OCI-LY7 (cell line): ENCODE results near the gene PRRG2. TPM values are rescaled to one million over a fixed set of nuclear protein-coding genes. Genes with fewer than 3 reads are reported as not detected.

Experiments used
- BruUV-seq: library from RNA; stranded (reverse); fragments of 400-500 nt; replicated peaks from 2 replicates; lab custom pipeline; 2021; lab: Mats Ljungman, UMichigan
- CTCF ChIA-PET: fragments of 300-600 bp; sonication (Branson Sonifier 250); formaldehyde crosslinking; loops from one replicate; lab custom pipeline; 2022; ENCODE audit warnings: antibody characterized with exemption; ENCODE audit not compliant: unreplicated experiment; lab: Charles Lee
- POLR2A ChIA-PET: fragments of 300-600 bp; sonication (Branson Sonifier 250); formaldehyde crosslinking; loops from one replicate; lab custom pipeline; 2022; ENCODE audit warnings: antibody characterized with exemption; lab: Charles Lee
- DNase-seq: peaks from one replicate; pipeline ENCODE4 v3.0.0-alpha.2; 2015; ENCODE audit warnings: low spot score
- H2AFZ ChIP-seq: fragments of 200-600 bp; sonication (generic), shearing (Covaris generic); 2 replicates; pipeline ENCODE4 v1.6.1; 2014; ENCODE audit warnings: mild to moderate bottlenecking, antibody characterized with exemption, low read length, moderate library complexity
- H3K27ac ChIP-seq: fragments of 200-600 bp; sonication (generic); 2 replicates; pipeline ENCODE4 v1.5.1; 2014; ENCODE audit warnings: mixed run types, low read depth, mild to moderate bottlenecking, moderate library complexity, low read length, inconsistent platforms; ENCODE audit not compliant: poor library complexity, severe bottlenecking
- H3K36me3 ChIP-seq: fragments of 200-600 bp; sonication (generic); 2 replicates; pipeline ENCODE4 v1.6.1; 2014; ENCODE audit warnings: mild to moderate bottlenecking, antibody characterized with exemption, low read length, moderate library complexity, mixed read lengths; ENCODE audit not compliant: insufficient read depth
- H3K4me1 ChIP-seq: fragments of 200-600 bp; sonication (generic); 2 replicates; pipeline ENCODE4 v1.5.1; 2014; ENCODE audit warnings: mild to moderate bottlenecking, low read length; ENCODE audit not compliant: insufficient read depth, poor library complexity, severe bottlenecking
- H3K4me2 ChIP-seq: fragments of 200-600 bp; sonication (generic); 2 replicates; pipeline ENCODE4 v1.6.1; 2014; ENCODE audit warnings: mild to moderate bottlenecking, low read length
- H3K4me3 ChIP-seq: fragments of 200-600 bp; sonication (generic); 2 replicates; pipeline ENCODE4 v1.5.1; 2014; ENCODE audit warnings: mild to moderate bottlenecking, low read depth, low read length; ENCODE audit not compliant: poor library complexity, severe bottlenecking
- H3K79me2 ChIP-seq: fragments of 200-600 bp; sonication (generic); 2 replicates; pipeline ENCODE4 v1.6.1; 2016; ENCODE audit warnings: low read depth, mild to moderate bottlenecking, low read length, moderate library complexity, mixed read lengths; ENCODE audit not compliant: insufficient read depth
- H3K9me2 ChIP-seq: fragments of 200-600 bp; sonication (generic); 2 replicates; pipeline ENCODE4 v1.6.1; 2016; ENCODE audit warnings: mild to moderate bottlenecking, low read length, mixed read lengths; ENCODE audit not compliant: insufficient read depth
- H3K9me3 ChIP-seq: fragments of 200-600 bp; sonication (generic); 2 replicates; pipeline ENCODE4 v1.6.1; 2014; ENCODE audit warnings: mild to moderate bottlenecking, mixed run types, low read length, mixed read lengths
- H4K20me1 ChIP-seq: fragments of 200-600 bp; sonication (generic); 2 replicates; pipeline ENCODE4 v1.6.1; 2014; ENCODE audit warnings: mild to moderate bottlenecking, antibody characterized with exemption, low read length, moderate library complexity, mixed read lengths; ENCODE audit not compliant: insufficient read depth
- CTCF ChIP-seq: fragments of 200-600 bp; sonication (generic); conservative IDR thresholded peaks from 2 replicates; pipeline ENCODE4 v1.5.1; 2014; ENCODE audit warnings: mild to moderate bottlenecking, antibody characterized with exemption, low read length, moderate library complexity, mixed read lengths
- EZH2phosphoT487 ChIP-seq: fragments of 200-600 bp; sonication (generic); IDR thresholded peaks from 2 replicates; pipeline ENCODE4 v1.6.1; 2018; ENCODE audit warnings: low read depth, borderline replicate concordance, mild to moderate bottlenecking, mixed run types, antibody characterized with exemption, low read length, moderate library complexity, mixed read lengths
- intact Hi-C: fragments of 100-400 bp; cut with micrococcal nuclease; formaldehyde crosslinking; loops from one replicate; pipeline ENCODE4 v1.10.0; 2022; ENCODE audit not compliant: unreplicated experiment
- total RNA-seq, 2 experiments: library from RNA; depleted of rRNA in 1 of 2; stranded (reverse); fragments of >200 nt in 1 of 2; shearing (Covaris generic) in 1 of 2; gene quantifications; 2 replicates each; pipeline ENCODE4 v1.2.3, GENCODE V29; 2014 to 2022

The PRRG2 gene
- total RNA-seq, 2 experiments from 2014 or later: 2.4 to 2.7 TPM

DNA sequence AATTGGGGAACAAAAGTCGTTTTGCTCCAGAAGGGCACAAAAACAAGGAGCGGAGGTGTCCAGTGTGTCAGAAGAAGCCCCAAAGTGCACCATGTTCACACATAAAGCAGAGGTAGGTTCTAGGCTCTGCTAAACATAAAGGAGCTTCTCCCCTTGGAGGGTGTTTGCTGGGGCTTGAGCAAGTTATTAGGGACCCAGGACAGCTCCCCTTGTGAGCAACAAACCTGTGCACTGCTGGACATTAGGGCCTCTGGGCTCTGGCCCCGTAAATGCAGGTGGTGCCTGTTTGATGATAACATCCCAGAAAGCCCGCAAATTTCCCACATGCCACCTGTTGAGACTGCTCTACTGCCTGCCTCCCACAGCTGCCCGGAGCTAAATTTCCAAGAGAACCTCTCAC, 42.5 kb upstream of the PRRG2 start:
- Histone ChIP-seq H2AFZ (0 out of 2 replicates have a peak overlapping the region, but pooled peaks have one; percentile 74), H3K27ac (peak overlapping the region; percentile 76), H4K20me1 (no peaks in the 10 kb centered on the region), H3K36me3 (no peaks in the 10 kb centered on the region), H3K79me2 (no peaks in the 10 kb centered on the region), H3K9me3 (no peaks in the 10 kb centered on the region), H3K9me2 (no peaks in the 10 kb centered on the region), H3K4me1 (peaks cover 31% of the 10 kb centered on the region), H3K4me2 (0 out of 2 replicates have a peak overlapping the region, but pooled peaks have one; percentile 56), H3K4me3 (no peak overlapping the region)
- no peak for DNase-seq
- BruUV-seq: no TSS peak
- ChIA-PET POLR2A (interaction anchor here (1.1 to 1.5 kb wide), 2 partner anchors 8 to 44 kb away, joined by 3 read pairs; no protein-coding TSS in a partner anchor), CTCF (interaction anchor here (0.6 kb wide), 1 partner anchor 11 kb away, joined by 6 read pairs; the partner anchor contains the start of gene RCN3)
- intact Hi-C loops: no loop called here
- no peak for TF ChIP-seq CTCF
- no peak for TF ChIP-seq EZH2phosphoT487

GRCh38 chr19:49539192-49539952, 41.7 kb upstream of the PRRG2 start:
- H3K79me2 ChIP-seq: no peaks in the 10 kb centered on the region
- no peaks in the 10 kb centered on the region for H3K36me3 ChIP-seq
- H3K4me1 ChIP-seq: peaks cover 27% of the 10 kb centered on the region
- BruUV-seq: no TSS peak
- intact Hi-C loops: no loop called here
- H4K20me1 ChIP-seq: no peaks in the 10 kb centered on the region
- ChIA-PET POLR2A (no interaction called here), CTCF (interaction anchor here (0.6 kb wide), 1 partner anchor 12 kb away, joined by 6 read pairs; the partner anchor contains the start of gene RCN3)
- DNase-seq: no peak
- H3K9me3 ChIP-seq: no peaks in the 10 kb centered on the region
- H3K9me2 ChIP-seq: no peaks in the 10 kb centered on the region
- H2AFZ ChIP-seq: no peak overlapping the region
- no peak for TF ChIP-seq CTCF
- no peak for TF ChIP-seq EZH2phosphoT487
- H3K27ac ChIP-seq: no peak overlapping the region
- no peak overlapping the region for H3K4me3 ChIP-seq
- no peak overlapping the region for H3K4me2 ChIP-seq

DNA sequence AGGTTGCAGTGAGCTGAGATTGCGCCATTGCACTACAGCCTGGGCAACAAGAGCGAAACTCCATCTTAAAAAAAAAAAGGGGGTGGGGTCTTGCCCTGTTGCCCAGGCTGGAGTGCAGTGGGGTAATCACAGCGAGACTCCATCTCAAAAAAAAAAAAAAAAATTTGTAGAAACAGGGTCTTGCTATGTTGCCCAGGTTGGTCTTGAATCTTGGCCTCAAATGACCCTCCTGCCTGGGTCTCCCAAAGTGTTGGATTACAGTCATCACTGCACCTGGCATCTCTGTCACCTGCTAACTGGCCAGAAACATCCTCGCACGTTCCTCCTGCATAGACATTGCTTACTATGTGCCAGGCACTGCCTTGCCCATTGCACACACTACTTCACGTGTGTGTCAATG, 39.2 kb upstream of the PRRG2 start:
- no peaks in the 10 kb centered on the region for H3K9me3 ChIP-seq
- H3K4me2 ChIP-seq: no peak overlapping the region
- no peak overlapping the region for H3K27ac ChIP-seq
- no TSS peak for BruUV-seq
- no peaks in the 10 kb centered on the region for H3K36me3 ChIP-seq
- no peaks in the 10 kb centered on the region for H4K20me1 ChIP-seq
- ChIA-PET CTCF (no interaction called here), POLR2A (no interaction called here)
- peaks cover 18% of the 10 kb centered on the region for H3K4me1 ChIP-seq
- no peaks in the 10 kb centered on the region for H3K9me2 ChIP-seq
- H3K79me2 ChIP-seq: no peaks in the 10 kb centered on the region
- intact Hi-C loops: no loop called here
- DNase-seq: no peak
- no peak for TF ChIP-seq EZH2phosphoT487
- no peak for TF ChIP-seq CTCF
- no peak overlapping the region for H3K4me3 ChIP-seq
- no peak overlapping the region for H2AFZ ChIP-seq
